HG03378 (cell line): Measurements from ENCODE around the gene CNIH4.
"Not testable (repeated sequence)": the region's sequence is repeated elsewhere in the genome, so short reads cannot be mapped to it uniquely, and the experiment has no call there.

ENCODE experiments used
- ATAC-seq: cut with Tn5 transposase; IDR thresholded peaks from one replicate; pipeline ENCODE4 v1.9.1; 2021; ENCODE audit warnings: mild to moderate bottlenecking, moderate library complexity; ENCODE audit not compliant: unreplicated experiment

CNIH4 gene

GRCh38 chr1:224348137-224348536 lies 8.5 kb upstream of the CNIH4 start:
- no peak for ATAC-seq

GRCh38 chr1:224349716-224350115 lies 7.0 kb upstream of the CNIH4 start:
- not testable (repeated sequence) for ATAC-seq

- not testable (repeated sequence) for ATAC-seq
Measured at GRCh38 chr1:224352436-224353085, 4.1 kb upstream of the CNIH4 start.

- no peak for ATAC-seq
Measured at GRCh38 chr1:224353975-224354925, 2.4 kb upstream of the CNIH4 start.

- no peak for ATAC-seq
Measured at GRCh38 chr1:224357626-224358124, 996 bp downstream of the CNIH4 start.

- no peak for ATAC-seq
Measured at GRCh38 chr1:224358237-224358636, 1.6 kb downstream of the CNIH4 start.

GRCh38 chr1:224359207-224359606 lies 2.5 kb downstream of the CNIH4 start:
- no peak for ATAC-seq

GRCh38 chr1:224368409-224368808 lies 11.7 kb downstream of the CNIH4 start:
- peak; percentile 88 for ATAC-seq

GRCh38 chr1:224373008-224373590 lies 16.4 kb downstream of the CNIH4 start:
- no peak for ATAC-seq

- ATAC-seq = no peak
Measured at GRCh38 chr1:224375059-224375458, 18.4 kb downstream of the CNIH4 start.

- ATAC-seq = peak; percentile 74
Measured at GRCh38 chr1:224377676-224378006, 21.0 kb downstream of the CNIH4 start.

GRCh38 chr1:224378855-224379631 lies 22.4 kb downstream of the CNIH4 start:
- no peak for ATAC-seq

- peak; percentile 77 for ATAC-seq
Measured at GRCh38 chr1:224380003-224380402, 23.3 kb downstream of the CNIH4 start.

- no peak for ATAC-seq
Measured at GRCh38 chr1:224381880-224382548, 25.3 kb downstream of the CNIH4 start.

- ATAC-seq = no peak
Measured at GRCh38 chr1:224383218-224383617, 26.5 kb downstream of the CNIH4 start.

GRCh38 chr1:224387302-224387912 lies 30.7 kb downstream of the CNIH4 start:
- no peak for ATAC-seq

- no peak for ATAC-seq
Measured at GRCh38 chr1:224387943-224388342, 31.3 kb downstream of the CNIH4 start.

- ATAC-seq = no peak
Measured at GRCh38 chr1:224390517-224390916, 33.8 kb downstream of the CNIH4 start.

- no peak for ATAC-seq
Measured at GRCh38 chr1:224392411-224393249, 36.0 kb downstream of the CNIH4 start.
